K562 (cell line): Measurements from ENCODE around the gene VWA7. TPM values are rescaled to one million over a fixed set of nuclear protein-coding genes. Genes with fewer than 3 reads are reported as not detected.

Experiments
- CAMTA2 ChIP-seq: fragments of 250-450 bp; sonication (Bioruptor Pico); conservative IDR thresholded peaks from 2 replicates; pipeline ENCODE4 v1.5.1; 2022
- CBX3 ChIP-seq, 2 experiments: IDR thresholded peaks; 1 replicate in 1 of 2; 2 replicates in 1 of 2; pipeline ENCODE4 v1.6.1; 2012; ENCODE audit warnings: inconsistent platforms in 2 of 2, low read length in 2 of 2, borderline replicate concordance in 1 of 2, control low read depth in 1 of 2
- DIDO1 ChIP-seq: fragments of 450-650 bp; IDR thresholded peaks from 2 replicates; pipeline ENCODE4 v1.6.1; 2016; ENCODE audit warnings: low read depth, missing biosample characterization, missing genetic modification characterization
- ETV6 ChIP-seq, 3 experiments: fragments of 150-350 bp in 1 of 3; sonication (generic) in 1 of 3; formaldehyde crosslinking in 1 of 3; IDR thresholded peaks; 2 replicates each; pipeline versions ENCODE4 v1.6.1 to v1.8.0; 2014 to 2022; ENCODE audit warnings: borderline replicate concordance in 2 of 3, low read depth in 2 of 3, antibody characterized with exemption in 1 of 3, low read length in 1 of 3, mild to moderate bottlenecking in 1 of 3, missing genetic modification reagents in 1 of 3
- FIP1L1 ChIP-seq: fragments of 200-400 bp; formaldehyde crosslinking; IDR thresholded peaks from 2 replicates; pipeline ENCODE4 v1.6.1; 2018; ENCODE audit warnings: mild to moderate bottlenecking, low read depth, low read length; ENCODE audit not compliant: poor library complexity, severe bottlenecking
- GABPB2 ChIP-seq: fragments of 250-450 bp; sonication (Bioruptor Pico); conservative IDR thresholded peaks from 2 replicates; pipeline ENCODE4 v1.5.1; 2021; ENCODE audit warnings: mild to moderate bottlenecking
- NCOA1 ChIP-seq: fragments of 450-650 bp; IDR thresholded peaks from 2 replicates; pipeline ENCODE4 v1.6.1; 2016; ENCODE audit warnings: low read depth
- NR0B1 ChIP-seq: fragments of 450-650 bp; IDR thresholded peaks from one replicate; pipeline ENCODE4 v1.6.1; 2018; ENCODE audit warnings: mild to moderate bottlenecking, moderate library complexity; ENCODE audit not compliant: partially characterized antibody
- POLR3G ChIP-seq: IDR thresholded peaks from 2 replicates; pipeline ENCODE4 v1.6.1; 2011; ENCODE audit not compliant: insufficient read length, insufficient replicate concordance; ENCODE audit errors: extremely low read depth
- PRMT5 ChIP-seq: sonication (generic); formaldehyde crosslinking; IDR thresholded peaks from 2 replicates; pipeline ENCODE4 v1.5.0; 2020; ENCODE audit warnings: missing genetic modification reagents
- RBM17 ChIP-seq: fragments of 200-400 bp; formaldehyde crosslinking; IDR thresholded peaks from 2 replicates; pipeline ENCODE4 v1.6.1; 2017; ENCODE audit warnings: low read depth, mild to moderate bottlenecking, low read length, borderline replicate concordance
- RFX5 ChIP-seq: IDR thresholded peaks from 2 replicates; pipeline ENCODE4 v1.6.1; 2011; ENCODE audit warnings: low read depth, mild to moderate bottlenecking, improper control_type of control experiment, low read length
- RFX7 ChIP-seq: fragments of 250-450 bp; sonication (Bioruptor Pico); IDR thresholded peaks from 2 replicates; pipeline ENCODE4 v1.5.1; 2021; ENCODE audit warnings: mild to moderate bottlenecking
- ZMIZ1 ChIP-seq, 2 experiments: fragments of 150-350 bp in 1 of 2; IDR thresholded peaks; 2 replicates each; pipeline ENCODE4 v1.6.1; 2012 to 2016; ENCODE audit warnings: low read depth in 2 of 2, low read length in 2 of 2, mild to moderate bottlenecking in 1 of 2, moderate library complexity in 1 of 2
- ZNF263 ChIP-seq: sonication (generic); formaldehyde crosslinking; IDR thresholded peaks from 2 replicates; pipeline ENCODE4 v1.8.0; 2022; ENCODE audit warnings: mild to moderate bottlenecking, missing genetic modification reagents, borderline replicate concordance
- ZNF561 ChIP-seq: fragments of 450-650 bp; formaldehyde crosslinking; conservative IDR thresholded peaks from 2 replicates; pipeline ENCODE4 v1.4.0; 2020; ENCODE audit warnings: mild to moderate bottlenecking, moderate library complexity
- polyA plus RNA-seq, 8 experiments: library from polyadenylated mRNA; depleted of rRNA in 4 of 8; stranded (reverse) in 5 of 8; unstranded in 3 of 8; fragments of >200 nt; fragmentation: Nextera tagmentation in 2 of 8; fragmentation: Illumina TruSeq in 1 of 8; extraction: Ambion mirVana in 2 of 8; extraction: Trizol in 1 of 8; gene quantifications; 2 replicates each; pipeline versions ENCODE4 v1.2.1 to v1.2.3, GENCODE V29; 2011 to 2014; ENCODE audit warnings: inconsistent platforms in 1 of 8, missing spikeins in 1 of 8
- total RNA-seq, 7 experiments: library from RNA; depleted of rRNA in 6 of 7; stranded (reverse); fragments of >200 nt in 6 of 7; fragmentation: Illumina TruSeq in 2 of 7; extraction: Trizol in 2 of 7; gene quantifications; 2 replicates each; pipeline versions ENCODE4 v1.2.1 to v1.2.3, GENCODE V29; 2011 to 2021; ENCODE audit warnings: low replicate concordance in 1 of 7
- TF ChIP-seq, protein P1 (sequence below): fragments of 450-650 bp; formaldehyde crosslinking; IDR thresholded peaks from 2 replicates; pipeline ENCODE4 v1.4.0; 2022; ENCODE audit warnings: missing genetic modification characterization
- TF ChIP-seq, protein P2 (sequence below), 2 experiments: fragments of 450-650 bp in 1 of 2; IDR thresholded peaks; 2 replicates each; pipeline ENCODE4 v1.6.1; 2011 to 2017; ENCODE audit warnings: low read depth in 2 of 2, antibody characterized with exemption in 1 of 2, borderline replicate concordance in 1 of 2, low read length in 1 of 2, mild to moderate bottlenecking in 1 of 2, mixed read lengths in 1 of 2; ENCODE audit not compliant: control insufficient read depth in 1 of 2

The VWA7 gene
- total and polyA plus RNA-seq, 9 of the 15 experiments (the other 6 are each of a cell fraction or from before 2014, with no cell fraction given) = 0.18 to 2.9 (median 0.95) TPM

DNA sequence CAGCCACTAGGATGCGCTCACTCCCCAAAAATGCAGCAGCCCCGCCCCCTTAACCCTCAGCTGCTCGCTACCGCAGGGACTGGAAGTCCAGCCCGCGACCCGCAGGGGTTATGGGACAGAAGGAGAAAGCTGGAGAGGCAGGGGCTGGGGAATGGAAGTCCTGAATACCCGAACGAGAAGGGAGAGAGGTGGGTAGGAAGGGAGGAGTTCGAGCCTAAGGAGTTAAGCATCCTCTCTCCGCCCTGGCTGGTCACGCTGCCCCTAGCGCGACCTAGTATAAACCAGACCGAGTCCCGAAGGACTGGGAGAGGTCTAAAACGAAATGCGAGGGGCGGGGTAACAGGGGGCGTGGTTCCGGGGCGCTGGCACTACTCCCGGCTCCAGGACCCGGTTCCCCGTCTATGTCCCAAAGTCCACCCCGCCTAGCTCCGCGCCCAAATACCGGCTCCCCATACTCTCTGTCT, 47.6 kb downstream of the VWA7 start (continued):
- TF ChIP-seq PRMT5 (CRISPR knock-in tag) = no peak
- no peak for TF ChIP-seq RFX5
- TF ChIP-seq, protein P1, sequence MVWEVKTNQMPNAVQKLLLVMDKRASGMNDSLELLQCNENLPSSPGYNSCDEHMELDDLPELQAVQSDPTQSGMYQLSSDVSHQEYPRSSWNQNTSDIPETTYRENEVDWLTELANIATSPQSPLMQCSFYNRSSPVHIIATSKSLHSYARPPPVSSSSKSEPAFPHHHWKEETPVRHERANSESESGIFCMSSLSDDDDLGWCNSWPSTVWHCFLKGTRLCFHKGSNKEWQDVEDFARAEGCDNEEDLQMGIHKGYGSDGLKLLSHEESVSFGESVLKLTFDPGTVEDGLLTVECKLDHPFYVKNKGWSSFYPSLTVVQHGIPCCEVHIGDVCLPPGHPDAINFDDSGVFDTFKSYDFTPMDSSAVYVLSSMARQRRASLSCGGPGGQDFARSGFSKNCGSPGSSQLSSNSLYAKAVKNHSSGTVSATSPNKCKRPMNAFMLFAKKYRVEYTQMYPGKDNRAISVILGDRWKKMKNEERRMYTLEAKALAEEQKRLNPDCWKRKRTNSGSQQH (CRISPR knock-in tag) = no peak
- no peak for TF ChIP-seq ZNF263 (CRISPR knock-in tag)
- no peak for TF ChIP-seq POLR3G
- TF ChIP-seq, protein P2, sequence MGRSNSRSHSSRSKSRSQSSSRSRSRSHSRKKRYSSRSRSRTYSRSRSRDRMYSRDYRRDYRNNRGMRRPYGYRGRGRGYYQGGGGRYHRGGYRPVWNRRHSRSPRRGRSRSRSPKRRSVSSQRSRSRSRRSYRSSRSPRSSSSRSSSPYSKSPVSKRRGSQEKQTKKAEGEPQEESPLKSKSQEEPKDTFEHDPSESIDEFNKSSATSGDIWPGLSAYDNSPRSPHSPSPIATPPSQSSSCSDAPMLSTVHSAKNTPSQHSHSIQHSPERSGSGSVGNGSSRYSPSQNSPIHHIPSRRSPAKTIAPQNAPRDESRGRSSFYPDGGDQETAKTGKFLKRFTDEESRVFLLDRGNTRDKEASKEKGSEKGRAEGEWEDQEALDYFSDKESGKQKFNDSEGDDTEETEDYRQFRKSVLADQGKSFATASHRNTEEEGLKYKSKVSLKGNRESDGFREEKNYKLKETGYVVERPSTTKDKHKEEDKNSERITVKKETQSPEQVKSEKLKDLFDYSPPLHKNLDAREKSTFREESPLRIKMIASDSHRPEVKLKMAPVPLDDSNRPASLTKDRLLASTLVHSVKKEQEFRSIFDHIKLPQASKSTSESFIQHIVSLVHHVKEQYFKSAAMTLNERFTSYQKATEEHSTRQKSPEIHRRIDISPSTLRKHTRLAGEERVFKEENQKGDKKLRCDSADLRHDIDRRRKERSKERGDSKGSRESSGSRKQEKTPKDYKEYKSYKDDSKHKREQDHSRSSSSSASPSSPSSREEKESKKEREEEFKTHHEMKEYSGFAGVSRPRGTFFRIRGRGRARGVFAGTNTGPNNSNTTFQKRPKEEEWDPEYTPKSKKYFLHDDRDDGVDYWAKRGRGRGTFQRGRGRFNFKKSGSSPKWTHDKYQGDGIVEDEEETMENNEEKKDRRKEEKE (IDR thresholded peaks at IDR 0.05; ENCODE audit: borderline replicate concordance in 1 of 2, control insufficient read depth in 1 of 2, low read depth in 2 of 2, low read length in 1 of 2) = no peak
- no peak for TF ChIP-seq RBM17
- no peak for TF ChIP-seq NCOA1
- 0 out of 3 replicates have a peak, but pooled peaks of 1 of the 2 experiments have one; percentile 31 for TF ChIP-seq CBX3 (IDR thresholded peaks at IDR 0.05; ENCODE audit: borderline replicate concordance in 1 of 2, low read length in 2 of 2)
- TF ChIP-seq FIP1L1 = no peak
- no peak for TF ChIP-seq CAMTA2
- no peak for TF ChIP-seq RFX7
- TF ChIP-seq ZMIZ1 (IDR thresholded peaks at IDR 0.05; ENCODE audit: low read depth in 2 of 2, low read length in 2 of 2) = no peak; a peak in 1 of 4 replicates
- TF ChIP-seq GABPB2 (CRISPR knock-in tag) = no peak; the same call in 1 of the 2 replicates
- TF ChIP-seq NR0B1 = no peak
- TF ChIP-seq ZNF561 (CRISPR knock-in tag) = no peak
- no peak for TF ChIP-seq ETV6 (IDR thresholded peaks at IDR 0.05; ENCODE audit: borderline replicate concordance in 1 of 2, low read depth in 2 of 2, low read length in 1 of 2)
- no peak for TF ChIP-seq ETV6 (CRISPR knock-in tag; IDR thresholded peaks at IDR 0.05; ENCODE audit: borderline replicate concordance)
- TF ChIP-seq DIDO1 (tag) = no peak; the same call in 1 of the 2 replicates
